ENCODE results near the gene TFPI2. TPM values are rescaled to one million over a fixed set of nuclear protein-coding genes. Genes with fewer than 3 reads are reported as not detected.
A peak's percentile ranks its signal among the peaks of the same experiment; 100 is the strongest.

TFPI2 gene
- total and polyA plus RNA-seq, 2 of the 4 experiments (the other 2 are of a cell fraction) = 48.9 to 99.0 TPM

- Histone ChIP-seq H3K27me3 (ENCODE audit: control insufficient read depth, insufficient read depth, low read length) (peaks cover 12% of the 10 kb centered on the region; the same call in 1 of the 2 replicates), H2BK120ac (ENCODE audit: low read depth, low read length) (no peak overlapping the region), H3K79me1 (ENCODE audit: low read depth in 1 of 2, low read length in 2 of 2) (no peaks in the 10 kb centered on the region), H3K27ac (ENCODE audit: insufficient read depth, low read length) (no peak overlapping the region), H3K4me1 (ENCODE audit: control insufficient read depth, insufficient read depth, low read length) (no peaks in the 10 kb centered on the region), H3K23ac (ENCODE audit: low read depth, low read length) (no peak overlapping the region), H3K9me1 (ENCODE audit: insufficient read depth, low read length) (no peaks in the 10 kb centered on the region), H4K91ac (ENCODE audit: insufficient read depth, low read depth, low read length) (no peak overlapping the region), H4K20me1 (ENCODE audit: insufficient read depth, low read length) (no peaks in the 10 kb centered on the region), H2AK9ac (replicated peaks; ENCODE audit: low read depth, low read length, poor library complexity) (no peak overlapping the region), H4K5ac (ENCODE audit: low read depth, low read length) (no peak overlapping the region), H2BK15ac (ENCODE audit: low read depth, low read length) (no peak overlapping the region), H2AK5ac (ENCODE audit: low read depth, low read length) (no peak overlapping the region), H3K18ac (ENCODE audit: low read depth, low read length) (no peak overlapping the region), H2BK20ac (ENCODE audit: low read depth, low read length) (no peak overlapping the region), H3K9ac (ENCODE audit: low read depth, low read length) (no peak overlapping the region), H3K14ac (replicated peaks; ENCODE audit: low read depth, low read length) (no peak overlapping the region), H2AFZ (replicated peaks; ENCODE audit: low read length, poor library complexity) (no peak overlapping the region), H3K36me3 (ENCODE audit: control insufficient read depth, insufficient read depth, low read length) (no peaks in the 10 kb centered on the region), H3K4me3 (ENCODE audit: insufficient read depth, low read depth, low read length) (no peak overlapping the region), H3K56ac (ENCODE audit: extremely low read depth, insufficient read depth, low read length) (no peak overlapping the region), H3K4me2 (ENCODE audit: low read depth, low read length) (no peak overlapping the region), H2BK5ac (ENCODE audit: low read depth, low read length, poor library complexity, severe bottlenecking) (no peak overlapping the region), H4K8ac (ENCODE audit: low read depth in 2 of 2, low read length in 2 of 2) (no peak overlapping the region), H3K9me3 (ENCODE audit: control insufficient read depth, insufficient read depth, low read length) (no peaks in the 10 kb centered on the region), H3K4ac (ENCODE audit: low read depth, low read length) (no peak overlapping the region)
- dilution Hi-C loops (cut with HindIII; ENCODE audit: low sequenced_read_pairs, unreplicated experiment) (no loop called here), in situ Hi-C loops (cut with MboI; ENCODE audit: low sequenced_read_pairs) (no loop called here), intact Hi-C loops (cut with micrococcal nuclease) (no loop called here)
- no peak for TF ChIP-seq RAD21 (IDR thresholded peaks at IDR 0.05; ENCODE audit: low read length)
- no peak for TF ChIP-seq BHLHE40 (IDR thresholded peaks at IDR 0.05; ENCODE audit: low read depth, low read length)
- no peak for TF ChIP-seq CEBPB (IDR thresholded peaks at IDR 0.05; ENCODE audit: low read depth, low read length)
- no peak for TF ChIP-seq MAFK (IDR thresholded peaks at IDR 0.05; ENCODE audit: low read depth, low read length)
- no peak for TF ChIP-seq USF2 (IDR thresholded peaks at IDR 0.05; ENCODE audit: low read depth, low read length)
- no peak for TF ChIP-seq RFX5 (IDR thresholded peaks at IDR 0.05; ENCODE audit: low read depth, low read length)
- TF ChIP-seq CHD1 (IDR thresholded peaks at IDR 0.05; ENCODE audit: low read depth, low read length) = no peak
- no peak for TF ChIP-seq FOS (IDR thresholded peaks at IDR 0.05; ENCODE audit: low read depth, low read length)
- no peak for TF ChIP-seq MAZ (IDR thresholded peaks at IDR 0.05; ENCODE audit: borderline replicate concordance, low read depth, low read length)
- TF ChIP-seq POLR2A (IDR thresholded peaks at IDR 0.05; ENCODE audit: low read depth, low read length) = no peak
- TF ChIP-seq MXI1 (IDR thresholded peaks at IDR 0.05; ENCODE audit: borderline replicate concordance, low read depth, low read length) = no peak
- no peak for TF ChIP-seq ELK1 (IDR thresholded peaks at IDR 0.05; ENCODE audit: borderline replicate concordance, low read depth, low read length)
- TF ChIP-seq NFE2L2 (IDR thresholded peaks at IDR 0.05; ENCODE audit: low read depth, low read length) = no peak
- no peak for TF ChIP-seq RCOR1 (IDR thresholded peaks at IDR 0.05; ENCODE audit: insufficient replicate concordance, low read length)
- TF ChIP-seq CTCF (conservative IDR thresholded peaks at IDR 0.05; ENCODE audit: low read depth, low read length) = no peak
- no CpG with 5 or more reads among the region's 1 CpG for WGBS, 2 experiments (ENCODE audit: extremely low coverage in 2 of 2, insufficient read length in 1 of 2)
- ATAC-seq (ENCODE audit: low read depth) (no peak), DNase-seq (peak; percentile 9)
- no TSS peak for BruUV-seq (replicated peaks)
- CTCF ChIA-PET = interaction anchor here (0.6 kb wide), 1 partner anchor 1311 kb away, joined by 3 read pairs; no protein-coding TSS in a partner anchor
- POLR2A ChIA-PET (ENCODE audit: unreplicated experiment) = no interaction called here
Observed at GRCh38 chr7:93843260-93843659, 47.3 kb downstream of the TFPI2 start.
